ENCODE measurements around the gene NEUROD1. TPM values are rescaled to one million over a fixed set of nuclear protein-coding genes. Genes with fewer than 3 reads are reported as not detected.

Gene NEUROD1
- total and polyA plus RNA-seq, 9 of the 15 experiments (the other 6 are each of a cell fraction or from before 2014, with no cell fraction given): not detected

GRCh38 chr2:181680937-181681811, 857 bp upstream of the NEUROD1 start:
- POLR2A ChIA-PET: no interaction called here
- H3K27ac ChIP-seq (ENCODE audit: extremely low read depth, low read depth, low read length): no peak overlapping the region
- no peak overlapping the region for H3K4me3 ChIP-seq
- no peaks in the 10 kb centered on the region for H3K9me1 ChIP-seq (ENCODE audit: control insufficient read depth, insufficient read depth, low read length)
- no TSS peak for BruUV-seq (replicated peaks)
- no peaks in the 10 kb centered on the region for H3K79me2 ChIP-seq (ENCODE audit: control insufficient read depth, insufficient read depth, low read length)
- no peaks in the 10 kb centered on the region for H4K20me1 ChIP-seq (replicated peaks; ENCODE audit: control insufficient read depth, insufficient read depth, low read length)
- WGBS (ENCODE audit: insufficient coverage, low coverage, missing lambda C conversion rate): 3% methylated on average over 38 of the region's 38 CpGs
- no peak overlapping the region for H2AFZ ChIP-seq (ENCODE audit: low read depth, low read length)
- H3K9me3 ChIP-seq (replicated peaks; ENCODE audit: control insufficient read depth, insufficient read depth, low read depth, low read length): no peaks in the 10 kb centered on the region
- peaks cover 0 to 5% of the 10 kb centered on the region in 2 experiments; a peak in 1 of 5 replicates for H3K4me1 ChIP-seq (replicated peaks in 1 of 2; ENCODE audit: control insufficient read depth in 2 of 2, insufficient read depth in 2 of 2, low read length in 2 of 2)
- no peak for TF ChIP-seq ZBTB1 (CRISPR knock-in tag; IDR thresholded peaks at IDR 0.05; ENCODE audit: borderline replicate concordance, low read depth)
- FAIRE-seq (no peak), ATAC-seq (no peak), DNase-seq (ENCODE audit: extremely low read depth in 1 of 4, low spot score in 3 of 4) (no peak)
- no peaks in the 10 kb centered on the region for H3K36me3 ChIP-seq (ENCODE audit: control insufficient read depth, insufficient read depth, low read length)
- H3K27me3 ChIP-seq (ENCODE audit: control insufficient read depth in 2 of 2, insufficient read depth in 2 of 2, low read length in 2 of 2): peaks cover 29 to 57% of the 10 kb centered on the region in 2 experiments; a peak in 4 of 5 replicates
- H3K4me2 ChIP-seq (ENCODE audit: insufficient read depth, low read length): no peak overlapping the region
- intact Hi-C loops (cut with micrococcal nuclease): no loop called here
- in situ Hi-C loops (cut with MboI): no loop called here
- CTCF ChIA-PET (ENCODE audit: low intra/inter-chr PET ratio): no interaction called here
- H3K9ac ChIP-seq (ENCODE audit: insufficient read depth in 1 of 2, low read depth in 2 of 2, low read length in 2 of 2): no peak overlapping the region

GRCh38 chr2:181679544-181679979, 755 bp downstream of the NEUROD1 start:
- no peaks in the 10 kb centered on the region for H3K9me3 ChIP-seq (replicated peaks; ENCODE audit: control insufficient read depth, insufficient read depth, low read depth, low read length)
- no peak overlapping the region for H3K4me3 ChIP-seq
- H3K4me1 ChIP-seq (replicated peaks in 1 of 2; ENCODE audit: control insufficient read depth in 2 of 2, insufficient read depth in 2 of 2, low read length in 2 of 2): peaks cover 0 to 5% of the 10 kb centered on the region in 2 experiments; a peak in 1 of 5 replicates
- no peaks in the 10 kb centered on the region for H3K79me2 ChIP-seq (ENCODE audit: control insufficient read depth, insufficient read depth, low read length)
- intact Hi-C loops (cut with micrococcal nuclease) (no loop called here), in situ Hi-C loops (cut with MboI) (no loop called here)
- no peak for TF ChIP-seq IRF1 (CRISPR knock-in tag; IDR thresholded peaks at IDR 0.05; ENCODE audit: borderline replicate concordance)
- no peak for TF ChIP-seq ZNF121 (CRISPR knock-in tag; conservative IDR thresholded peaks at IDR 0.05)
- ChIA-PET CTCF (ENCODE audit: low intra/inter-chr PET ratio) (no interaction called here), POLR2A (no interaction called here)
- ATAC-seq: no peak
- no peak overlapping the region for H3K4me2 ChIP-seq (ENCODE audit: insufficient read depth, low read length)
- peaks cover 24 to 48% of the 10 kb centered on the region in 2 experiments; a peak in 4 of 5 replicates for H3K27me3 ChIP-seq (ENCODE audit: control insufficient read depth in 2 of 2, insufficient read depth in 2 of 2, low read length in 2 of 2)
- no peaks in the 10 kb centered on the region for H3K36me3 ChIP-seq (ENCODE audit: control insufficient read depth, insufficient read depth, low read length)
- 0% methylated on average over 20 of the region's 20 CpGs for WGBS (ENCODE audit: insufficient coverage, low coverage, missing lambda C conversion rate)
- DNase-seq (ENCODE audit: extremely low read depth in 1 of 4, low spot score in 3 of 4): no peak
- H2AFZ ChIP-seq (ENCODE audit: low read depth, low read length): no peak overlapping the region
- no TSS peak for BruUV-seq (replicated peaks)
- no peaks in the 10 kb centered on the region for H4K20me1 ChIP-seq (replicated peaks; ENCODE audit: control insufficient read depth, insufficient read depth, low read length)
- H3K9me1 ChIP-seq (ENCODE audit: control insufficient read depth, insufficient read depth, low read length): no peaks in the 10 kb centered on the region
- H3K27ac ChIP-seq (ENCODE audit: extremely low read depth, low read depth, low read length): no peak overlapping the region
- FAIRE-seq: no peak
- no peak overlapping the region for H3K9ac ChIP-seq (ENCODE audit: insufficient read depth in 1 of 2, low read depth in 2 of 2, low read length in 2 of 2)
